Measurements from ENCODE around the gene ZDHHC17.

DNA sequence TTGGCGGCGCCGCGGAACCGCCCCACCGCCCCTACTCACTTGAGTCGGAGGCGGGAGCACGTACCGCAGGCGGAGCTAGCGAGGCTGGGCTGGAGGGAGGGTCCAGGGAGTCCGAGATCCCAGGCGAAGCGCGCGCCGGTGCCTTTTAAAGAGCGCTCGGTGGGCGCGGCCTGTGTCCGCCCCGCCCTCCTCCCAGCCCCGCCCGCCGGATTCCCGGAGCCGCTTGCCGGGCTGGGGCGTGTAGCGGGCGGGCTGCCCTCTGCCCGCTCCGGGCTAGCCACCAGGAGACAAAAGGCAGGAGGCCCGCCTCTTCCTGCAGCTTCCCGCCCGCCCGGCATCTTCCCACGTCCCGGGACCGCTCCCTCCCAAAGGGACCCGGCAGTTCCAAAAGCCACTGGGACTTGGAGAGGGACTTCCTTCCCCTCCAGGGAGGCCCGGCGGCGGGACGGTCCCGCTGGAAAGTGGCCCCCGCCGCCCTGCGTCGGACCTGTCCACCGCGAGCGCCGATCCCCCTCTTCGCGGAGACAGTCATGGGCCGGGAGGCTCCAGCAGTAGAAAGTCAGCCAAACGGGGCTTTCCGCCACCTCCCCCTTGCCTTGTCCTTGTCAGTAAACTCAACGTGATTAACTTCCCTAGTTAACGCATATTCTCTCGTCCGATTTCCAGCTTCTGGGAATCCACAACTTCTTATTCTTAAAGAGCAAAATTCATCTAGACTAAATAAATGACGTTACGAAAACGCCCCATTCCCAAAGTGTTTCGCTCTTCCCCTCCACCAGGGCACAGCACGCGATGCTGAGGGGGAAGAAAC lies 115.2 kb downstream of the ZDHHC17 start, which contains the start of gene CSRP2:
- no peak for TF ChIP-seq CTCF (IDR thresholded peaks at IDR 0.05; ENCODE audit: low read length)
- no peak for TF ChIP-seq EZH2 (optimal IDR thresholded peaks at IDR 0.05; ENCODE audit: low read depth, low read length)
